ENCODE measurements around the gene CEP85L.

The CEP85L gene

DNA sequence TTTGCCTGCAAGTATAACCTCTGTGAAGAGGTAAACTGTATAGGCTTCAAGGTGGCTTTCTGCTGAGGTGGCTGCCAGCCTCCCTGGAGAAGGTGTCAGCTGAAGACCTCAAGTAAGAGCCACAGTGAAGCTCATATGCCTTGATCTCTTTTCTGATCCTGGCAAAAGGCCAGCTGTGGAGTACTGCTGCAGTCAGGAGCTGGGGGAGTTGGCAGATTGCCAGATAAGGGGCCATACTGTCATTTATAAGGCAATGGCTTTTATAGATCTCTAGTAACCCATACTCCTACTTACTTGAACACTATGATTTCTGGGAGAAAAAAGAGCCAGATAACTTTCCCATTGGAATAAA, 8.8 kb upstream of the CEP85L start:
- peak; percentile 15 for DNase-seq (ENCODE audit: low spot score)

DNA sequence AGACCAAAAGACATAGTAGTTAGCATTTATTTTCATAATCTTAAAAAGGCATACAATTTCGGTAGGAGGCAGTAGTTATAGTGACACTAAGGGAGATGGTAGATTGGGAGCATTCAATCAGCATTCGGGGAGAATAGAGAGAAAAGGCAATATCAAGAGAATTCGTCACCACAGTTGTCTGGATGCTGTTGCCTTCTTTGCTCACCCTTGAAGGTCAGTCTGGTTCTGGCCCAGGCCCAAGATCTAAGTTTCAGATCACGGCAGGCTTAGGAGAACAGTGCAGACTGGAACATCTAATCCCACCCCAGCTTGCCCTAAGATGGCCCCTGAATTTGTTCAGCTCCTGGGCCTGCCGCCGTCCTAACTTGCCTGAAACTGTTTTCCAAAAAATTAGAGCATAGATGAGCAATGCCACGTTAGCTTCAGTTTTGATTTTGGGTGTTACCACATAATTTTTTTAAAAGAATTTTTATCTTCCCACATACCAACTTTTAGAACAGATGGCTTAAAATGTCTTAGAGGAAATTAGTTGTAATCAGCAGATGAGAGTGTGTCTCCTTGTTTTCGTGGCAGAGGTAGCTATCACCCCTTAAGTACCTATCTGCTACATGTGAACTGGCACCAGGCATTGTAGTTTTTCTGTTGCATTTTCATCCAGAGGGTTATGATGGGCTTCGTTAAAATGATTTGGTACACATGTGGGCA, 8.3 kb upstream of the CEP85L start:
- peak; percentile 14 for DNase-seq (ENCODE audit: low spot score)

DNA sequence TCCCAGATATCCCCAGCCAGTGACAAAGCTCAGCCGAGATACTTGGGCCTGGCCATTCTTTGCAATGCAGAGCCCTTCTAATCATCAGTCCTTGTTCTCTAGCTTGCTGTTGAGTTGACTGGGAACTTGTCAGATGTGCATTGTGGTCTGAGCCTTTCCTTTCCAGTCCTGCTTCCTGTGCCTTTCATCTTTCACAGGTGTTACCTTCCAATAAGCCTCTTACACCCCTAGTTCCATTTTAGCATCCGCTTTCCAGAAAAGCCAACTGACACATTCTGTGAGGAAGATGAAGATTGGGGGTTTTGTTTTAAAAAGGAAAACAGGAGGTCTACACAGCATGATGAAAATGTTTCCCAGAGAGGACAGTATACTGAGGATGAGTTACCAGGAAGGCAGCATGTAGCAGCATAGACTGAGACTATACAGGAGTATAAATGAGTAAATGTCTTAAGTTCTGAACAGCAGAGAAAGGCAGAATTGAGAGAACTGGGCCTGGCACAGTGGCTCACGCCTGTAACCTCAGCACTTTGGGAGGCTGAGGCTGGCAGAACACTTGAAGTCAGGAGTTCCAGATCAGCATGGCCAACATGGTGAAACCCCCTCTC, 5.6 kb upstream of the CEP85L start:
- no peak for DNase-seq (ENCODE audit: low spot score)

DNA sequence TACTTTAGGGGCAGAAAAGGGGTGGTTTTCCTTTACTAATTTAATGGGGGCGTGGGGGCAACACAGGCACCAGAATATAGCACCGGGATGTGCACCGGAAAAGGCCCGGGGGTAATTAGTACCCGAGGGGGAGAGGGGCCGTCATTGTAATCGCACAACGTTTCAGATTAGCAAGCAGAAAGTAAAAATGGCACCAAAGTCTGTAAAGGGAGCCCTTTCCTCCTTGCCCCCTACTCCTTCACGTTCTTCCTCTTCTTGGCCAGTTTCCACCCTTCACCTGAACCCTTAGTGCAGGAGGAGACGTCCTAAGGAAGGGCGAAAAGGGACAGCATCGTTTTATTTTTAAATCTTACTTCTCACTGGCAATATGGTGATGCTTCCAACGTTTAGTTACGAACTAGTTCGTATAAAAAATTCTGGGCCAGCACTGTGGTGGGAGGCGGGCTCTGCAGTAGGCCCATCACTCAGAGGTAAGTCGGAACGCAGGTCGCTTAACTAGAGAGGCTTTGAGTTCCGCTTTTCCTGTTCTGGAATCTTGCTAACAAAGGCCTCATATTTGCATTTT, 742 bp upstream of the CEP85L start:
- DNase-seq (ENCODE audit: low spot score): no peak

DNA sequence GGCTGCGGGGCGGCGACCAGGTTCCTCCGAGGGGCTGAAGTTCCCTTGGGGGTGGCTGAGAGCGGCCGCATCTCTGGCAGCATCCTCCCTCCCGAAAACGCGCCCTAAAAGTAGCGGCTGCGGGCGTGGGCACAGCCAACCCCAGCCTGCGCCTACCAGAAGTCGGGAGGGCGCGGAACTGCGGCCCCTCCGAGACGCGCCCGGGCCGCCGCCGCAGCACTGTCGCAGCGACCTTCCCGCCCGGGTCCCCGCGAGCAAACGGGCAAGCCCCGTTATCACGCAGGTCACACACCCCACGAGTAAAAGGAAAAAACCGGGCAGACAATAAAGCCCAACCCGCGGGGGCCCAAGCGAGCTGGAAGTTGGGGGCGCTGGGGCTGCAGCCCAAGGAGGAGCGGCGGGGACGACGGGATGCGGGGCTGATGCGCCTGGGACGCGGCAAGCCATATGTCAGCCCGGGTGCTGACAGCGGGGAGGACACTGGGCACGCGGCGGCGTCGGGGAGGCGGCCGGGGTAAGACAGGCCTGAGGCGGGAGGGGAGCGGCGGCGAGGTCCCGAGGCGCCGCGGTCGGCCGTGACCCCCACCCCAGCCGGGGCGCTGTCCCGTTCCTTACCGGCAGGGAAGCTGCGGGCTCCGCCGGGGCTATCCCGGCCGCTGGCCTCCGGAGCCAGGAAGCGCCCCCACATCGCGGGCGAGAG, 659 bp downstream of the CEP85L start:
- DNase-seq (ENCODE audit: low spot score): peak; percentile 52

DNA sequence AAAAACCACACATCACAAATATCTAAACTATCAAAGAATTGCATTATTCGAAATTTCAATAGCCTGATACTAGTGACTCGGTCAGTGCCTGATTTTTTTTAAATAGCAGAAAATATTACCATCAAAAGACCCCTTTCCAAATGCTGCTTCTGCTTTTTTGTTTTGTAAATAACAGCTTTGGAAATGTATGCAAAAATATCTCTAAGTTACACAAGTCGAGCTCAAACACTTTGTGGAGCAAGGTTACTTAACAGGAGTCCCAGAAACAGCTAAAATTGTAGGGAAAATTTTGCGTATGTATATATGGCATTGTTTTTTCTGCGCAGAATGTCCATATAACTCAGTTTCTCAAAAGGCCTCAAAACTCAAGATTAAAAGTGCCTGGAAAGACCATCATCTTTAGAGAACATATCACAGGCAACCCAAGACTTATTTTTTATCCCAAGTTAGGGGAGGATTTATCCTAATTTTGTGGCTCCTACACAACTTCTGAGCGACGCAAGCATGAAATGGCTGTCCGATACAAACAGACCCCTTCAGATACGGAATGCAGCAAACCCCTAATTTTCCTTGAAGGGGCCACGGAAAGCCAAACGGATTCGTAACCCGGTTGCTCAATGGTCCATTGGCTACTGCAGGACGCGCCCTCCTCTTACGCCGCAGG, 1.3 kb downstream of the CEP85L start:
- no peak for DNase-seq (ENCODE audit: low spot score)

DNA sequence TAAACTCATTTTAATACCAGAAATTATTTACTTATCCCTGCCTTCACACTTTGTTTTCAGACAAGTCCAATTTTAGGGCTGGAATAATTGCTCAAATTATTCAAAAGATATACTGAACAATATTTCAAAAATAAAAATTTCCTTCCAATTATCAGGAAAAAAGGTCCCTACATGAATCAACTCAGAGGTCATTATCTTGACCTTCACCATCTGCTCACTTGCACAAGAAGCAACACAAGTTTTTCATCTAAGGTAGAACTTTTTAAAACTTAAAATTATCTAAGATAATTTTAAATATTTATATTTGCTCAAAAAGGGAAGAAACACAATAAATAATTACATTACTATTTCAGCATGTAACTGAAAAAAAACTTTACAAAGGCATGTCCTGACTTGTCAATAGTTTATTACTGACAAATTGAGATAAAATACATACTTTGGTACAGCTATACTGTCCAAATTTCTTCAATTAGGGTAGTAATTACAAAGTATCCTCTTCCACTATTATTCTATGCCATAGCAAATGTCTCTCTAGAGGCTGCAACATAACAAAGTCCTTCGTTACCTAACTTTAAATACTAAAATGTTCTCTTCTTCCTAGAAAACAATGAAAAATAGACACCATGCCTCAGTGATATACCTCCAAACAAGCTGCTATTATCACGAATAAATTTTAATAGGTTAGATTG, 2.4 kb downstream of the CEP85L start:
- no peak for DNase-seq (ENCODE audit: low spot score)

DNA sequence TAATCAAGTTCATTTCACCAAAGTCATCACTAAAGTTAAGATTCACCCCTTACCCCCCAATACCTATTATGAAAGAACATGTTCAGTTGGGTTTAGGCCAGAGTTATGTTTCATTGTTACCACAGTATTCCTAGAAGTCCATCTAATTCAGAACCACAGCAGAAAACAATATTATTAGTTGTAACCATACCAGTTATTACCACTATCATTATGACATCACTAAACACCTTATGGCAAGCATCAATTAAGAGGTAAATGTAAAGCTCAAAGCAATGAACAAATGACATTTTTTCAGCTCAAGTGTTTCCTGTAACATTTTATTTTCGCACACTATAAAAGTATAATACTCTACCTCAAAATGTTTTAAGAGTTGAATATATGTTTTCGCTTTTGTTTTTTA, 4.4 kb downstream of the CEP85L start:
- DNase-seq (ENCODE audit: low spot score): no peak

DNA sequence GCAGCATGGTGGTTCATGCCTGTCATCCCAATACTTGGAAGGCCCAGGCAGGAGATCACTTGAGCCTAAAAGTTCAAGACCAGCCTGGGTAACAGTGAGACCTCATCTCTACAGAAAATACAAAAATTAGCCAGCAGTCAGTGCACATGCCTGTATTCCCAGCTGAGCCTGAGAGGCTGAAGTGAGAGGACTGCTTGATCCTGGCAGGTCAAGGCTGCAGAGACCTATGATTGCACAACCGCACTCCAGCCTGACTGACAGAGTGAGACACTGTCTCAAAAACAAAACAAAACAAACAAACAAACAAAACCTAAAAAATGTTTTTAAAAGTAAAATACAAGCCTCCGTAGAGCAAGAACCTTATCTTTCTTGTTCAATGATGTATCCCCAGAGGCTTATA, 6.0 kb downstream of the CEP85L start:
- no peak for DNase-seq (ENCODE audit: low spot score)

DNA sequence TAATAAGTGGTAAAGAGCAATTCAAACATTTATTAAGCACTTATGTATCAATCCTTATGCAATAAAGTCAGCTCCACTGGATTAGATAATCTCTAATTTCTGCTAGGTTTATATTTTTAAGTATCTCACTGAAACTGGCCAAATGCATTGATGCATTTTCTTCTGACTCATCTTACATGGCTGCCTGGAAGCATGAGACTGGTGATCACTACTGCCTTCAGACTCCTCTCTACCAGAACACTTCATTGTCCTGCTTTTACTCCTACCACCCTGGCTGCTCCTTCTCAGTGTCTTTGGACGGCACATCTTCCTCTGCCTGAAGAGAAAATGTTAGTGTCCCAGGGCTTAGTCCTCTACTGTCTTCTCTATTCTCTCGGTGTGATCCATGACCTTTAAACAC, 7.4 kb downstream of the CEP85L start:
- peak; percentile 37 for DNase-seq (ENCODE audit: low spot score)

DNA sequence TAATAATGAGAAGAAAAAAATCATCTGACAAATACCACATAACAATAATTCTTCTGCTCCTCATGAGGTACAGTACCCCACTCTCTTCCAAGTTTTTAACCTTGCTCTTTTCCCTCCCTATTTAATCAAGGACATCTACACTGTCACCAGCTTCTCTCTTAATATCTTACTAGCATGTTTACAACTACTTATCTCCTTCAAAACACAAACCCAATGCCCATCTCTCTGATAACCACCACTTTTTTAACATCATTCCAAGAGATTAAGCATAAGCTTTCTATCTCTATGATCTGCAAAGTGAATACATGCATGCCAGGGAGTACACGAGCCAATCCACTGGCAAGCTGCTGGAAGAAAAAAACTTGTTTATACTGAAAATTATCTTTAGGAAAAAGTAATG, 10.3 kb downstream of the CEP85L start:
- no peak for DNase-seq (ENCODE audit: low spot score)

DNA sequence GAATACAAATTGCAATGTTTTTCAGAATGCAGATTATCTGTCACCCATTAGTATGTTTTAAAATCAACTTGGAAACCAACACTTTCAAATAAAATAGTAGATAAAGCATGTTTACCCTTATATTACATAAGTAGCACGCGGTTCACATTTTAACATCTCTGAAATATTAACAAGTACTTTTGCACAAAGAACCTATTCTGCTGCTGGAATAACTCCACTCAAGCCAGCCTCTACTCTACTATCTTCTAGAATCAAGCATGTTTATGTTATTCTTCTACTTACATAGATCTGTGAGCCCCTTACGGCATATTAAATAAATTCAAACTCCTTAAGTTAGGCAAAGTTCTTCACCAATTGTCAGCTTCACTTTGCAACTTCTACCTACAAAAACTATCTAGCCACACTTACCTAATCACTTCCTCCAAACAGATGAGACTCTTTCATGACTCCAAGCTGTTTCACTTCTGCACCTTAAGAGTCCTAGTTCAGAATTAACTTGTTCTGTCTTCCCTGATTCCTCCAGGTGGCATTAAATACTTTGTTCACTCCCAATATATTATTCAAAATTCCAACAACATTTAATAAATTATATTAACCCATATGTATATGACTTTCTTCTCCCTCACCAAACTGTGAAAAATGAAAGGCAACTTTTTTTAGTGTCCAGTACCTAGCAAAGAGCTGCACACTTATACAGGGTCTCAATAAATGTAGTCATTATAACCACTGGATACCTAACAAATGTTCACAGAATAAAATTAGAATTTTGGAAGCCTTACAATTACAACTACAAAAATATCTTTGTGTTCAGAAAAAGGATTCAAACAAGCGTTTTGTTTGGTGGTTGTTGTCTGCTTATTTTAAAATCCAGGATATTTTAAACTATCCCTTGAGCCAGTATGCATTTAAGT, 12.1 kb downstream of the CEP85L start:
- no peak for DNase-seq (ENCODE audit: low spot score)

DNA sequence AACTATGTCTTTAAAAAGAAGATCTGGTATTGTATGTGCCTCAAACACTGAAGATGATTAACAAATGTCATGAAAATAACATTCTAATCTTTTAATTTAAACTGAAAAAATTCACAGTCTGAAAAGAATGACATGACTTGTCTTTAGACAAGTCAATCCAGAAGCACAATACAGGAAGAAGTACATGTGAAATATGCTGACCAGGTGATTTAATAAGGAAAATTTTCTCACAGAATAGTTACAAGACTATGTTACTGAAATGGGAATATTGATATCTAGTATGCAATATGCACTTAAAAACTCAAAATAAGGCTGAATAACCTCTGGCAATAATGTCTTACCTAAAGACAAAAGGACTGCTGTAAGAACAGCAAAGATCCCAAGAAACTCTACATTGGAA, 13.1 kb downstream of the CEP85L start:
- no peak for DNase-seq (ENCODE audit: low spot score)

DNA sequence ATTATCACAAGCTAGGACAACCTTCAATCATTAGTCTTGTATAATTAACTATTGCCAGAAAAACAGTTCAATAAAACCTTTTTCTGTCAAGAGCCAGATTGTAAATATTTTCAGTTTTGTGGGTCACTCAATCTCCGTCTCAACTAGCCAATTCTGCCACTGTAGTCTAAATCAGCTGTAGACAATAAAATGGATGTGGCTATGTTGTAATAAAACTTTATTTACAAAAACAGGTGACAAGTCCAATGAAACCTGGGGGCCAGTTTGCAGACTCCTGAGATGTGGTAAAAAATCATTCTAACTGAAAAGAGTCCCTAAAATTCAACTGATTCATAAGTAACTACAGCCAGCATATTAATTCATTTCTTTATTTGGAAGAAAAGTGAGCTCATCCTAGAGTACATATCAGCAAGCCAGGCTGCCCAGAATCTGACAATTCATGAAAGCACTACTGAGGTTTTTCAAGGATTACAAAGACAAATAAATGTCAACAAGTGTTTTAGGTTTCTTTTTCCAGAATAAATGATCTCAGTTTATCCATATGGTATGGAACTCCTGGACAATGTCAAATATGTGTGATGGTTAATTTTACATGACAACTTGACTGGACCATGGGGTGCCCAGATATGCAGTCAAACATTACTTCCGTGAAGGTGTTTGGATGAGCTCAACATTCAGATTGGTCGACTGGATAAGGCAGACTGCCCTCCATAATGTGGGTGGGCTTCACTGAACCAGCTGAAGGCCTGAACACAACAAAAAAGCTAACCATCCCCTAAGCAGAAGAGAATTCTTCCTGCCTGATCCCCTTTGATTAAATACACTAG, 15.3 kb downstream of the CEP85L start:
- no peak for DNase-seq (ENCODE audit: low spot score)

DNA sequence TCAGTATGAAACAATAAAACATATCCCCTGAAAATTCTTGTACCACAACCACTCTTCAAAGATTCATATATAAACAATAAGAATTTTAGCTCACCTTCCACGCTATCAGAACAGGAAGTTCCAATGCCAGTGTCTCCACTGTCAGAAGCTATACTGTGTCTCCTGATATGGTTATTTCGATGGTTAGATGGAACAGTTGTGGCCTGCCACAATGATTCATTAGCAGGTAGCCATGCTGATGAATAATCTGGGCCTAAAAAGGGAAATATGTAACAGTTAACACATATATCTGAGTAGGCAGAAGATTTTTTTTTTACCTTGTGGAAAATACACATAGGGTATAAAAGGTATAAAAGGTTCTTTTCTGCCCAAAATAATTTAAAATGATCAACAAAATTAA, 19.0 kb downstream of the CEP85L start:
- no peak for DNase-seq (ENCODE audit: low spot score)

DNA sequence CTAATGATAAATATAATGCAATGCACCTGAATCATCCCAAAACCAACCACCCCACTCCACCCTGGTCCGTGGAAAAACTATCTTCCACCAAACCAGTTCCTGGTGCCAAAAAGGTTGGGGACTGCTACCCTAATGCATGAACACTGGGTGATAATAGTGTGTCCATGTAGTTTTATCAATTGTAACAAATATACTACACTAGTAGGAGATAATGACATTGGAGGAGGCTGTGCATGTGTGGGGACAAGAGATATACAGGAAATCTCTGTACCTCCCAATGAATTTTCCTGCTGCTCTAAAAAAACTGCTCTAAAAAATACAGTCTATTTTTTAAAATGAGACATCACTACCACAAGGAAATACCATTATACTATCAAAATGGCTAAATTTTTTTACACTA, 20.5 kb downstream of the CEP85L start:
- no peak for DNase-seq (ENCODE audit: low spot score)

DNA sequence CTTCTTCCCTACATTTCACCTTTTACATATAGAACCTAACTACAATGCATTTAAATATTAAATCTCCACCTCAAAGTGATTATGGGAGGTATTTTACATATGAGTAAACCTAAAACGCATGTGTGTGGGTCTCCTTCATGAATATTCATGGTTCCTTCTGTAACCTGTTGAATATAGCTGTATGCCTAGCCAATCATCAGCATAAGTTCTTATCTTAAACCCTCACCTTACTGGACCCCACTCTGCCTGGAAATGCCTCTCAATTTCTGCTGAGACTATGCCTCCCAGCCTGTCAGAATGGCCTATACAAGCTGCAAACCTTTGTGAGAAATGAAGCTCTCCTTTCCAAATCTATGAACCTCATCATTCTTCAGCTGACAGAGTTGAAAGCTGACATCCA, 21.3 kb downstream of the CEP85L start:
- no peak for DNase-seq (ENCODE audit: low spot score)

DNA sequence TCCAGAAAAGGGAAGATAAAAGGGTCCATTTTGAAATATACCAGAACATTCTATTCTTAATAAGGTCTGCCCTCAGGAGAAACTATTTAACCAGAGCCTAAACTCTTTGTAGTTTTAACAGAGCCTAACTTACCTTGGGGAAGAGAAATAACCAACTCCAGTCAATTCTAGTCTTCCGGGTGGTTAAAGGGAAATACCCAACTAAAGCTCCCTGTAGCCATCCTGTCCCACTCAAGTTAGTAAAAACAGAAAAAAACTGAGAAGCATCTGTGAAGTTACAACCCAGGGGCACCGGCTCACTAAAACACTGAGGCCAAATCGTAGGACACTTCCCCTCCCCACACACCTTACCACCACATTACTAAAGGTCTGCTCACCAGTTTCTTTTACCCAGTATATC, 23.7 kb downstream of the CEP85L start:
- DNase-seq (ENCODE audit: low spot score): no peak

DNA sequence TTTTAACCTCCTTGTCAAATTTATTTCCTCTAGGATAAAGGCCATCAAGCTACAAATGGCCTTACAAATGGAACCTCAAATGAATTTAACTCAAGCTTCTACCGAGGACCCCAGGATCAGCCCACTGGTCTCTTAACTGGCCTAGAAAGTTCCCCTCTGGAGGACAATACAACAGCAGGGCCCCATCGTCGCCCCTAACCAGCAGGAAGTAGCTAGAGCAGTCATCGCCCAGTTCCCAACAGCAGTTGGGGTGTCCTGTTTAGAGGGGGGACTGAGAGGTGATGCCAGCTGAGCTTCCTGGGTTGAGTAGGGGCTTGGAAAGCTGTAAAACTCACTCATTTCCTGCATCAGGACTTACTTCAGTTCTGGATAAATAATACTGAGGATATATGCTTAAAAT, 25.6 kb downstream of the CEP85L start:
- DNase-seq (ENCODE audit: low spot score): no peak

DNA sequence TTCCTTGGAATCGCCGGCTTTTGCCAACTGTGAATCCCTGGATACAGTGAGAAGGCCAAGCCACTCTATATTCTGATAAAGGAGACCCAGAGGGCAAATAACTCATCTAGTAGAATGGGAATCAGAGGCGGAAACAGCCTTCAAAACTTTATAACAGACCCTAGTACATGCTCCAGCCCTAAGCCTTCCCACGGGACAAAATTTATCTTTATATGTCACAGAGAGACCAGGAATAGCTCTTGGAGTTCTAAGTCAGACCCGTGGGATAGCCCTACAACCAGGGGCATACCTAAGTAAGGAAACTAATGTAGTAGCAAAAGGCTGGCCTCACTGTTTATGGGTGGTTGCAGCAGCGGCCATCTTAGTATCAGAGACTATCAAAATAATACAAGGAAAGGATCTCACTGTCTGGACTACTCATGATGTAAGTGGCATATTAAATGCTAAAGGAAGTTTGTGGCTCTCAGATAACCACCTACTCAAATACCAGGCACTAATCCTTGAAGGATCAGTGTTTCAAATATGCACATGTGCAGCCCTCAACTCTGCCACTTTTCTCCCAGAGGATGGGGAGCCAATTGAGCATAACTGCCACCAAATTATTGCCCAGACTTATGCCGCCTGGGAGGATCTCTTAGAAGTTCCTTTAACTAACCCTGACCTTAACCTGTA, 29.5 kb downstream of the CEP85L start:
- DNase-seq (ENCODE audit: low spot score): no peak

All from AG08395 (cell line).